ENCODE measurements around the gene ST6GALNAC5.
A peak's percentile ranks its signal among the peaks of the same experiment; 100 is the strongest.

ST6GALNAC5 gene

GRCh38 chr1:76998582-76999223 is 131.4 kb downstream of the ST6GALNAC5 start:
- no peak overlapping the region for H3K4me3 ChIP-seq (ENCODE audit: low read depth, low read length)
- peak; percentile 93 for DNase-seq (ENCODE audit: low read depth)
- TF ChIP-seq CTCF (conservative IDR thresholded peaks at IDR 0.05; ENCODE audit: low read depth, low read length), result no peak

- TF ChIP-seq CTCF (conservative IDR thresholded peaks at IDR 0.05; ENCODE audit: low read depth, low read length), result no peak
- no peak overlapping the region for H3K4me3 ChIP-seq (ENCODE audit: low read depth, low read length)
- no peak for DNase-seq (ENCODE audit: low read depth)
Measured at GRCh38 chr1:77007675-77008074, 140.4 kb downstream of the ST6GALNAC5 start.

- no peak for TF ChIP-seq CTCF (conservative IDR thresholded peaks at IDR 0.05; ENCODE audit: low read depth, low read length)
- no peak for DNase-seq (ENCODE audit: low read depth)
- no peak overlapping the region for H3K4me3 ChIP-seq (ENCODE audit: low read depth, low read length)
Measured at GRCh38 chr1:77010937-77011336, 143.7 kb downstream of the ST6GALNAC5 start.

GRCh38 chr1:77012066-77012465 is 144.8 kb downstream of the ST6GALNAC5 start:
- no peak for DNase-seq (ENCODE audit: low read depth)
- no peak overlapping the region for H3K4me3 ChIP-seq (ENCODE audit: low read depth, low read length)
- no peak for TF ChIP-seq CTCF (conservative IDR thresholded peaks at IDR 0.05; ENCODE audit: low read depth, low read length)

- DNase-seq (ENCODE audit: low read depth), result no peak
- H3K4me3 ChIP-seq (ENCODE audit: low read depth, low read length), result no peak overlapping the region
- no peak for TF ChIP-seq CTCF (conservative IDR thresholded peaks at IDR 0.05; ENCODE audit: low read depth, low read length)
Measured at GRCh38 chr1:77014073-77014788, 147.0 kb downstream of the ST6GALNAC5 start.

GRCh38 chr1:77015748-77016341 is 148.6 kb downstream of the ST6GALNAC5 start:
- DNase-seq (ENCODE audit: low read depth), result no peak
- no peak overlapping the region for H3K4me3 ChIP-seq (ENCODE audit: low read depth, low read length)
- TF ChIP-seq CTCF (conservative IDR thresholded peaks at IDR 0.05; ENCODE audit: low read depth, low read length), result no peak
